H1 (cell line): ENCODE results near the gene GMPR2.

ENCODE experiments used
- BCL11A ChIP-seq, 2 experiments: IDR thresholded peaks; one replicate each; pipeline ENCODE4 v1.6.1; 2011; ENCODE audit warnings: low read depth in 2 of 2, low read length in 2 of 2, mild to moderate bottlenecking in 2 of 2
- EGR1 ChIP-seq: IDR thresholded peaks from 2 replicates; pipeline ENCODE4 v1.6.1; 2011; ENCODE audit warnings: low read depth, low read length, borderline replicate concordance
- EZH2 ChIP-seq: fragments of 200-600 bp; sonication (generic); IDR thresholded peaks from 2 replicates; pipeline ENCODE4 v1.7.1; 2012; ENCODE audit warnings: low read depth, mild to moderate bottlenecking, moderate library complexity, low read length, inconsistent platforms; ENCODE audit not compliant: severe bottlenecking
- HDAC2 ChIP-seq, 2 experiments: fragments of 300-600 bp in 1 of 2; sonication (generic) in 1 of 2; IDR thresholded peaks; 2 replicates each; pipeline ENCODE4 v1.6.1; 2011 to 2012; ENCODE audit warnings: low read depth in 2 of 2, low read length in 2 of 2, mild to moderate bottlenecking in 2 of 2, moderate library complexity in 2 of 2, borderline replicate concordance in 1 of 2, inconsistent platforms in 1 of 2
- JUN ChIP-seq: IDR thresholded peaks from 2 replicates; pipeline ENCODE4 v1.6.1; 2011; ENCODE audit warnings: low read depth, mild to moderate bottlenecking, improper control_type of control experiment, low read length
- POLR2AphosphoS5 ChIP-seq: IDR thresholded peaks from 2 replicates; pipeline ENCODE4 v1.6.1; 2011; ENCODE audit warnings: low read depth, low read length
- SP1 ChIP-seq: IDR thresholded peaks from 2 replicates; pipeline ENCODE4 v1.6.1; 2011; ENCODE audit warnings: low read depth, low read length
- SRF ChIP-seq: IDR thresholded peaks from 2 replicates; pipeline ENCODE4 v1.6.1; 2011; ENCODE audit warnings: mild to moderate bottlenecking, low read depth, low read length, moderate library complexity
- TAF7 ChIP-seq: optimal IDR thresholded peaks from 2 replicates; pipeline ENCODE3; 2011; ENCODE audit warnings: low read depth, mild to moderate bottlenecking, inconsistent platforms, low read length, moderate library complexity, borderline replicate concordance
- TBP ChIP-seq: IDR thresholded peaks from 2 replicates; pipeline ENCODE4 v1.6.1; 2011; ENCODE audit warnings: low read depth, low read length, improper control_type of control experiment
- TF ChIP-seq, protein P1 (sequence below), 3 experiments: IDR thresholded peaks; 1 replicate in 2 of 3; 2 replicates in 1 of 3; pipeline versions ENCODE4 v1.5.1 to v1.6.1; 2011; ENCODE audit warnings: low read length in 3 of 3, mild to moderate bottlenecking in 3 of 3, inconsistent platforms in 2 of 3, low read depth in 1 of 3, moderate library complexity in 1 of 3; ENCODE audit not compliant: insufficient read depth in 1 of 3; ENCODE audit errors: control extremely low read depth in 1 of 3
- TF ChIP-seq, protein P2 (sequence below): IDR thresholded peaks from 2 replicates; pipeline ENCODE4 v1.6.1; 2011; ENCODE audit warnings: low read length, improper control_type of control experiment

DNA sequence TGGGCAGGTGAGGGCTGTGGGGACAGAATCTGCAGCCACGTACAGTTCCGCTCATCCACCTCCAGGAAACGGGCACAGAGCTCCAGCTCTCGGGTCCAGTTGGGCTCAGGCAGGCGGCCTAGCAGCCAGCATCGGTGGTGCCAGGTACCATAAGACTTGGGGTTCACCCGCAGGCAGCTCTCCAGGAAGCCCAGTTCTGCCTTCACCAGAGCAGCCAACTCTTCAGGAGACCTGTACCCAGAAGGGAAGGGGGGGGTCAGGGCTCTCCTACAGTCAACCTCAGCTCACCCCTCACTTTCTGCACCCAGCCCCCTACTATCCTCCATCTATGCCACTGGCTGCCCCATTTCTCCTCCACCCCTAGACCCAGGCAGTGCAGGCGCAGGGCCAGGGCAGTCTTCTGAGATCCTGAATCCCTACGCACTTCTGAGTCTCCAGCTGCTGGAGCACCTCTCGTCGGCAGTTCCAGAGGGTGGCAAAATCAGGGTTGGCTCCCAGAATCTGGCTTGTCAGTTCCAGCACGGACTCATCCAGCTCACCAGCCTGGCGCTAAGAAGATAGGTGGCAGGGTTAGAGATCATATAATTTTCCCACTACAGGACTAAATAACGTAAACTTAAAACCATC, 37.3 kb downstream of the GMPR2 start:
- no peak for TF ChIP-seq POLR2AphosphoS5
- TF ChIP-seq, protein P1, sequence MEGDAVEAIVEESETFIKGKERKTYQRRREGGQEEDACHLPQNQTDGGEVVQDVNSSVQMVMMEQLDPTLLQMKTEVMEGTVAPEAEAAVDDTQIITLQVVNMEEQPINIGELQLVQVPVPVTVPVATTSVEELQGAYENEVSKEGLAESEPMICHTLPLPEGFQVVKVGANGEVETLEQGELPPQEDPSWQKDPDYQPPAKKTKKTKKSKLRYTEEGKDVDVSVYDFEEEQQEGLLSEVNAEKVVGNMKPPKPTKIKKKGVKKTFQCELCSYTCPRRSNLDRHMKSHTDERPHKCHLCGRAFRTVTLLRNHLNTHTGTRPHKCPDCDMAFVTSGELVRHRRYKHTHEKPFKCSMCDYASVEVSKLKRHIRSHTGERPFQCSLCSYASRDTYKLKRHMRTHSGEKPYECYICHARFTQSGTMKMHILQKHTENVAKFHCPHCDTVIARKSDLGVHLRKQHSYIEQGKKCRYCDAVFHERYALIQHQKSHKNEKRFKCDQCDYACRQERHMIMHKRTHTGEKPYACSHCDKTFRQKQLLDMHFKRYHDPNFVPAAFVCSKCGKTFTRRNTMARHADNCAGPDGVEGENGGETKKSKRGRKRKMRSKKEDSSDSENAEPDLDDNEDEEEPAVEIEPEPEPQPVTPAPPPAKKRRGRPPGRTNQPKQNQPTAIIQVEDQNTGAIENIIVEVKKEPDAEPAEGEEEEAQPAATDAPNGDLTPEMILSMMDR (IDR thresholded peaks at IDR 0.05; ENCODE audit: control extremely low read depth in 1 of 3, insufficient read depth in 1 of 3, low read depth in 1 of 3, low read length in 3 of 3) = no peak
- TF ChIP-seq EGR1 = no peak
- TF ChIP-seq, protein P2, sequence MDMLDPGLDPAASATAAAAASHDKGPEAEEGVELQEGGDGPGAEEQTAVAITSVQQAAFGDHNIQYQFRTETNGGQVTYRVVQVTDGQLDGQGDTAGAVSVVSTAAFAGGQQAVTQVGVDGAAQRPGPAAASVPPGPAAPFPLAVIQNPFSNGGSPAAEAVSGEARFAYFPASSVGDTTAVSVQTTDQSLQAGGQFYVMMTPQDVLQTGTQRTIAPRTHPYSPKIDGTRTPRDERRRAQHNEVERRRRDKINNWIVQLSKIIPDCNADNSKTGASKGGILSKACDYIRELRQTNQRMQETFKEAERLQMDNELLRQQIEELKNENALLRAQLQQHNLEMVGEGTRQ = no peak
- TF ChIP-seq TBP = no peak
- no peak for TF ChIP-seq SRF
- TF ChIP-seq HDAC2 (IDR thresholded peaks at IDR 0.05; ENCODE audit: borderline replicate concordance in 1 of 2, low read depth in 2 of 2, low read length in 2 of 2) = no peak
- TF ChIP-seq SP1 = no peak
- TF ChIP-seq TAF7 = no peak
- no peak for TF ChIP-seq EZH2
- no peak for TF ChIP-seq BCL11A (IDR thresholded peaks at IDR 0.05; ENCODE audit: low read depth in 2 of 2, low read length in 2 of 2)
- TF ChIP-seq JUN = no peak
